ENCODE results near the gene CARMIL1.

Gene CARMIL1

GRCh38 chr6:25359891-25360290, 80.7 kb downstream of the CARMIL1 start:
- H3K9me3 ChIP-seq (ENCODE audit: severe bottlenecking), result no peaks in the 10 kb centered on the region
- DNase-seq, result no peak
- TF ChIP-seq CTCF (IDR thresholded peaks at IDR 0.05; ENCODE audit: low read depth, low read length), result no peak
- no peak overlapping the region for H3K4me3 ChIP-seq (ENCODE audit: low read depth, low read length)
- H3K27me3 ChIP-seq (ENCODE audit: insufficient read depth, low read depth, severe bottlenecking), result no peaks in the 10 kb centered on the region
- no peak overlapping the region for H3K27ac ChIP-seq
- no peaks in the 10 kb centered on the region for H3K36me3 ChIP-seq

GRCh38 chr6:25360621-25361020, 81.4 kb downstream of the CARMIL1 start:
- no peak overlapping the region for H3K27ac ChIP-seq
- no peaks in the 10 kb centered on the region for H3K9me3 ChIP-seq (ENCODE audit: severe bottlenecking)
- H3K27me3 ChIP-seq (ENCODE audit: insufficient read depth, low read depth, severe bottlenecking), result no peaks in the 10 kb centered on the region
- TF ChIP-seq CTCF (IDR thresholded peaks at IDR 0.05; ENCODE audit: low read depth, low read length), result no peak
- no peaks in the 10 kb centered on the region for H3K36me3 ChIP-seq
- DNase-seq, result no peak
- no peak overlapping the region for H3K4me3 ChIP-seq (ENCODE audit: low read depth, low read length)

GRCh38 chr6:25363427-25363826, 84.3 kb downstream of the CARMIL1 start:
- no peak overlapping the region for H3K4me3 ChIP-seq (ENCODE audit: low read depth, low read length)
- no peaks in the 10 kb centered on the region for H3K9me3 ChIP-seq (ENCODE audit: severe bottlenecking)
- TF ChIP-seq CTCF (IDR thresholded peaks at IDR 0.05; ENCODE audit: low read depth, low read length), result no peak
- DNase-seq, result no peak
- H3K27ac ChIP-seq, result no peak overlapping the region
- H3K36me3 ChIP-seq, result no peaks in the 10 kb centered on the region
- no peaks in the 10 kb centered on the region for H3K27me3 ChIP-seq (ENCODE audit: insufficient read depth, low read depth, severe bottlenecking)

- no peaks in the 10 kb centered on the region for H3K9me3 ChIP-seq (ENCODE audit: severe bottlenecking)
- no peaks in the 10 kb centered on the region for H3K27me3 ChIP-seq (ENCODE audit: insufficient read depth, low read depth, severe bottlenecking)
- no peak for DNase-seq
- H3K4me3 ChIP-seq (ENCODE audit: low read depth, low read length), result no peak overlapping the region
- TF ChIP-seq CTCF (IDR thresholded peaks at IDR 0.05; ENCODE audit: low read depth, low read length), result no peak
- H3K36me3 ChIP-seq, result no peaks in the 10 kb centered on the region
- H3K27ac ChIP-seq, result no peak overlapping the region
Measured at GRCh38 chr6:25365154-25365553, 86.0 kb downstream of the CARMIL1 start.

GRCh38 chr6:25366903-25367545, 87.8 kb downstream of the CARMIL1 start:
- H3K27ac ChIP-seq, result no peak overlapping the region
- no peak overlapping the region for H3K4me3 ChIP-seq (ENCODE audit: low read depth, low read length)
- no peaks in the 10 kb centered on the region for H3K27me3 ChIP-seq (ENCODE audit: insufficient read depth, low read depth, severe bottlenecking)
- H3K36me3 ChIP-seq, result no peaks in the 10 kb centered on the region
- no peak for TF ChIP-seq CTCF (IDR thresholded peaks at IDR 0.05; ENCODE audit: low read depth, low read length)
- H3K9me3 ChIP-seq (ENCODE audit: severe bottlenecking), result no peaks in the 10 kb centered on the region
- DNase-seq, result no peak

- peak; percentile 19 for DNase-seq
- no peak overlapping the region for H3K4me3 ChIP-seq (ENCODE audit: low read depth, low read length)
- no peaks in the 10 kb centered on the region for H3K27me3 ChIP-seq (ENCODE audit: insufficient read depth, low read depth, severe bottlenecking)
- peaks cover 4% of the 10 kb centered on the region for H3K9me3 ChIP-seq (ENCODE audit: severe bottlenecking)
- H3K36me3 ChIP-seq, result no peaks in the 10 kb centered on the region
- H3K27ac ChIP-seq, result no peak overlapping the region
- no peak for TF ChIP-seq CTCF (IDR thresholded peaks at IDR 0.05; ENCODE audit: low read depth, low read length)
Measured at GRCh38 chr6:25369036-25369432, 89.9 kb downstream of the CARMIL1 start.
